ENCODE results near the gene ARHGEF6.

The ARHGEF6 gene

DNA sequence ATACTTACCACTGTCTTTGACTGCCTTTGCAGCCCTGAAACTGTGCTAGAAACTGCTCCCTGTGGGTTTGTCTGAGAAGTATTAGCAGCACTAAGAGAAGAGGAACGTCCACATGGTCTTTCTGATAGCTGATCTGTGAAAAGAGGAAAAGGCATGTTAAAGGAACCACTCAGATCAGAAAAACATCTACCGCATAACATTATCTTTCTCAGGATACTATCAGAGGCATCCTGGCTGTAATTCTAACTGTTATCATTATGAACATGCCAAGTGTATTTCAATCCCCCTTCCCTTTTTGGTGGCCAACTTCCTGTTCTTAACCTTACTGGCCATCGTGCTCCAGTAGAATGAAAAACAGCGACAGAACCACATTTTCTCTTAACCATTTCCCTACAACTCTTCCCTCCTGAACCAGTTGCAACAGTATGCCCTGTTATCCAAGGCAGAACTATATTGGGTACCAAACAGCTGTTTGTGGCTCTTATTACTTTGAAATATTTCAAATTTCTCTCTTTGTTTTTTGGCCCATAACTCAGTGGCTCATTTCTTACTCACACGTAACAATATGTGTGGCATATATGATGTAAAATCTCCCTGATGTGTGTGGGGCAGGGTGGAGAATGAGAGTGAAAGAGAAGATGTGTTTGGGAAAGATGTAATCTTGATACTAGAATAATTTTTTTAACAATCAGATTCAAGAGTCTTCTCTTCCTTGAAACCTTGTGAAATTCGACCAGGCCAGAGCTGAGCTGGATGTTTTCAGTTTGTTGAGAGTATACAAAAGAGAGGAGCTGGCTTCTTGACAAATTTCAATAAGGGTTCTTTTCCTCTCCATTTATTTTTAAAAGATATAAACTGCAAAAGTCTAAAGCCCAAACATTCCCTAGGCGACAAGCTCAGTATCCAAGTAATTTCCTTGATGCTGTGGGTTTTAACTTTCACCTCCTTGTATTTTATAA lies 35.2 kb downstream of the ARHGEF6 start:
- no peak for DNase-seq (ENCODE audit: low read depth in 2 of 2)

DNA sequence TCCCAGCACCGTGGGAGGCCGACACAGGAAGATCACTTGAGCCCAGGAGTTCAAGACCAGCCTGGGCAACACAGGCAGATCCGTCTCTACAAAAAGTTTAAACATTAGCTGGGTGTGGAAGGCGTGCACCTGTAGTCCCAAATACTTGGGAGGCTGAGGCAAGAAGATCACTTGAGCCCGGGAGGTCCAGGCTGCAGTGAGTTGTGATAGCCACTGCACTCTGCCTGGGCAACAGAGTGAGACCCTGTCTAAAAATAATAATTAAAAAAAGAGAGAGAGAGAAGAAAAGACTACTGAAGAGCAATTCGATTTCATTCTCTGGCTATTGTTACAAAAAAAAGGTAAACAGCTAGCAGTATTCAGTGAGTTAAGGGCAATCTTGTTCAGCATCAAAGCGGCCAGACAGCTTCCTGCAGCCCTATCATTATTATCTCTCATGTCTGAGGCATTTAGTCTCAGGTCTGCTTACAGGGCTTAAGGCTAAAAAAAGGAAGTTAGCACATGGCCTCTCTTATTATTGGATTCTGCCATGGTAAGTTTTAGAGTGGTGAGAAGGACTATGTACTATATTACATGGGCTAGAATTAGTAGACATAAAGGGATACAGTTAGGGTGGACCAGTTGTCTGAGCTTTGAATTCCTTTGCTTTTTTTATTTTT lies 37.9 kb downstream of the ARHGEF6 start:
- DNase-seq (ENCODE audit: low read depth in 2 of 2), result no peak

DNA sequence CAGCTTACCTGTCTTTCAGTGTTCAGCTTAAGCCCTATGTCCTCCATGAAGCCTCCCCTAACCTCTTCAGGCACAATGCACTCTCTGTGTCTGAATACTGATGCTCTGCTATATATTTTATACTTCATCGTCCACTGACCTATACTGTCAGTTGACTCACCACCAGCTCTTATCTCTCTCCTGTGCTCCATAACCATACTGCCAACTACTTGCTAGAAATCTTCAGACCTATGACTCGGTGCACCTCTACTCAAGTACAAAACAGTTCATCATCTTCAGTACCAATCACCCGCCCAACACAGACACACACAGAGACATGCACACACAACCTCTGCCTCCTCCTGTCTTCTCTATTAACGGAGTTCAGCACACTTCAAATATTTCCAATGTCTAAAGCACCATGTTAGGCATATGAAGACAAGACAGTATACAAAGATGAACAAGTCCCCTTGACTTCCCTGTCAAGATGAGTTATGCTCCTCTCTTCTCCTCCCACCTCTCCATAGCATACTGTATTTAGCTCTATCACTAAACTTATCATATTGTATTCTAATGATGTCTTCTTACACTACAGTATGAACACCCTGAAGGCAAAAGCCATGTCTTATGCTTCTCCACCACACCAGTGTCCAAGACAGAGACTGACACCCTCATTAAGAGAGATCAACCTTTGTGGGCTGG lies 42.5 kb downstream of the ARHGEF6 start:
- DNase-seq (ENCODE audit: low read depth in 2 of 2), result no peak

DNA sequence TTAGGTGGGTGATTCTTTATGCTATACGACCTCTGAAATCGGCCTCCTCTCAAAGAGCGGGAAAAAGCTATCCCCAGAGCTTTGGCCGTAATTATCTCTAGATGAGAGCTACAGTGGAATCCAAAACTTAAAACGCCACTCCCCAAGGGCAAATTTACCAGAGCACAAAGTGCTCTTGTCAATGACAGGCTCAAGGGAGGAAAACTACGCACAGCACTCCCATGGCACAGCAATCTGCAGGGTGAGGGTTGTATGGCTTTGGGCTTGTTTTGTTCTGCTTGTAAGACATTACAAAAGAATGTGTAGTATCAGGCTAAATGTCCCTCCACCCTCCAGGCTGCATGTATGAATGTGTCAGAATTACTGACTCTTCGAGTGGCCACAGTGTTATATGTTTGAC lies 44.0 kb downstream of the ARHGEF6 start:
- no peak for DNase-seq (ENCODE audit: low read depth in 2 of 2)

DNA sequence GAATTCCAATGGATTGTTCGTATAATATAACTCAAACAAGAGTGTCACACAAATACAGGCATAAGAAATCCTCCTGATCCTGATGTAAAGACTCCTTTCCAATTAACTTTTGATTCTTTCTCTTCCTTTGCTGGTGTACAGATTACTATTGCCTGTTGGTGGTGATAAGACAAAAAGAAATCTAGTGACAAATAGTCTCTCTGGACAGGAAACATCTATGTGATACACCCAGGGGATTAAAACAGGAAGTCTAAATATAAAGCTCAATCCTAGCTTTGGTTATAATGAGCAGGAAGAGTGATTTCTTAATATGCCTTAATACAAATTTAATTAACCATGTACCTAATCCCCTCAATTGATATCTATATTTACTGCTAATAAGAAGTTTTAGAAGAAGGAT lies 45.1 kb downstream of the ARHGEF6 start:
- DNase-seq (ENCODE audit: low read depth in 2 of 2), result no peak

DNA sequence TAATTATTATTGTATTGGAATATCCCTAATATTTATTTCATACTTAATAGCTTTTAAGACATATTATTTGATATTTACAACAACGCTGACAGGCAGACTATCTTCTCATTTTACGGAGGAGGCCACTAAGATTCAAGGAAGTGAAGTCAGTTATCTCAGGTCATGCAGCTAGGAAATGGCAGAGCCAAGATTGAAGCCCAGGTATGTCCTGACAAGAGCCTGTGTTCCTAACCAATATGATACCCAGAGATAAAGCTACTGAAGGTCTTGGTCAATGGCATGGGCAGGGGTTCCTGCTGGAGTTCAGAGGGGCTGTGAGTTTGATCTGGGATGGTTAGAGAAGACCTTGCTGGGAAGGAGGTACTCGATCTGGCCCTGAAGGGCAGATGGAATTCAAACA lies 47.1 kb downstream of the ARHGEF6 start:
- DNase-seq (ENCODE audit: low read depth in 2 of 2), result no peak

DNA sequence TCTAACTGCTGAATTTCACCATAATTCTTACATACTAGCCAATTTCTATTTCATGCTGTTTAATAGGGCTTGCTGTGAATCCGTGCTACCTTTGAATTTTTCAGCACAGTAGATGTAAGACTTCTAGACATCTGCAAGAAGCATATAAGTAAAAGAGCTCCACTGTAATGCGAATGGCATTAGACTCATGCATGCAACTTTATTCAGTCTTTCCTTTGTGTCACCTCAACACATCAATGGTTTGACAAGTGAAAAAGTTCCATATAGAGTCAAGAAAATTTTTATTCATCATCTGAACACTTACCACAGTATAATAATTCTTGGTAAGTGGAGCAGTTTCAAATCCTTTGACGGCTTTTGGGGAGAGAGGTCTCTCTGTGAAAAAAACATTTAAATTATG lies 48.9 kb downstream of the ARHGEF6 start:
- DNase-seq (ENCODE audit: low read depth in 2 of 2), result no peak

DNA sequence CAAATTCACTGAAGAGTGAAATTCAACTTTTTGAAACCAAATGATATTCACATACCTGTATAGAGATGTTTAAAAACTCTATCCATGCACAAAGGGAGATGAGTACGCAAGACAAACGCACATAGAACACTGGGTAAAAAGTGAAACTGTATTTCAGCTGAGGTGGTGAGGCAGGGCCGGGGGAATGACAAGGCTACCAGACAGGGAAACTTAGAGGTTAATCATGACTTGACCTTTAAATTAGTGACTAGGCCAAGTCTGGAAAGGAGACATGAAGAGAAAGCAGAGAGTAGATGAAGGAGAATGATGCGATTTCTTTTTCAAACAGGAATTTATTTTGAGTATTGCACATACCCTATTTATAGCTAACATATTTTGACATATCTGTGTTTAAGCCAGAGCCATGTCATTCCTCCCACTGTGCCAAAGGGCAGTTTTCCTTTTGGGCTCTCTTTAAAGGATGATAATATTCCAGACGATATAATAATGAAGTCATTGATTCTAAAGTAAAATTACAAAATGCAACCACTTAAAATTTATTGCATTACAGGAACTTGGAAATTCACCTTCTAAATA lies 49.4 kb downstream of the ARHGEF6 start:
- DNase-seq (ENCODE audit: low read depth in 2 of 2), result no peak

DNA sequence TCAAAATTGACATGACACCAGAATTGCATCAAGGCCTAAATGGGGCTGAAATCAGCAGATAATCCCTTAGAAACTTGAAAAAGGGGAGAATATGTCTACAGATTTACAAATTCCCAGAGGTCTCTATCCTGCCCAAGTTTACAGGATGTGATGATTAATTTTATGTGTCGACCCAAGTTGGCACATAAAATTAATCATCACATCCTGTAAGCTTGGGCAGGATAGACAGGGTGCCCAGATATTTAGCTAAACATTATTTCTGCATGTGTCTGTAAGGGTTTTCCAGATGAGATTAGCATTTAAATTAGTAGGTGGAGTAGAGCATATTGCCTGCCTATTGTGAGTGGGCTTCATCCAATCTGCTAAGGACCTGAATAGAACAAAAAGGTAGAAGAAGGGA lies 52.3 kb downstream of the ARHGEF6 start:
- no peak for DNase-seq (ENCODE audit: low read depth in 2 of 2)

DNA sequence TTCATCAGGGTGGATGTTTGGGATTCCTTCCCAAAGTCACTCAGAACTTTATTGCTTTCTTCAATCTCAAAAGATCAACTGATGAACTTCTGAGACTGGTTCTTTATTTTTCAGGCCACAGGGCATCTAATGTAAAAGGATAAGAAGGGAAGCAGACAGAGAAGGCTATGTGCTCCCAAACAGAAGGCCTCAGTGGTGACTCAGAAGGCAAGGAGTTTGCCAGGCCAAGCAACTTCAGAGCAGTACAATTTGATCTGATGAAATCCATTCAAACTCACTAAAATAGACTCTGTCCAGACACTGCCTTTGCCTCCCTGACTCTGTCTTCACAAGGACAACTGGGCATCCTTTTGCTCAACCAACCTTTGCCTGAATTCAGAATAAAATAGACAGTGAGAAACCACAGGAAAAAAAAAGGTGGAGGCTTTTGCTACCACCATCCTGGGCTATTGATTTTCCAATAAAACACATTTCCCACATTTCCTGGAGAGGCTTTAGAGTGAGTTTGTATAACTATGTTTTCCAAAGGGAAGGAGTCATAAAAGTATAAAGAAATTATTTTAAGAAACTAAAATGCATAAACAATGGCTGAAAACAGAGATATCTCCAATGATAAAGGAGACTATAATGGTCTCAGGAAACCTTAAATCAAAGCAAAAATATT lies 55.2 kb downstream of the ARHGEF6 start:
- no peak for DNase-seq (ENCODE audit: low read depth in 2 of 2)

DNA sequence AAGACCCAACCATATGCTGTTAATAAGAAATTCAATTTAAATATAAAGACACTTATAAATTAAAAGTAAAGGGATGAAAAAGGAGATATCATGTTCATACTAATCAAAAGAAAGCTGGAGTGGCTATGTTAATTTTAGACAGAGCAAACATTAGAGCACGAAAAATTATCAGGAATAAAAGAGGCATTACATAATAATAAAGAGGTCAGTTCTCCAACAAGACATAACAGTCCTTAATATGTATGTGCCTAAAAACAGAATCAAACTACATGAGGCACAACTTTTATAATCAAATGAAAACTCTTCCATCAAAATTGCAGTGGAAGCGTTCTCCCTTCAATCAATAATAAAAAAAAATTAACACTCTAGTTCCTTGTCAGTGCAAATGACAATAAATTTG lies 62.6 kb downstream of the ARHGEF6 start:
- DNase-seq (ENCODE audit: low read depth in 2 of 2), result no peak

DNA sequence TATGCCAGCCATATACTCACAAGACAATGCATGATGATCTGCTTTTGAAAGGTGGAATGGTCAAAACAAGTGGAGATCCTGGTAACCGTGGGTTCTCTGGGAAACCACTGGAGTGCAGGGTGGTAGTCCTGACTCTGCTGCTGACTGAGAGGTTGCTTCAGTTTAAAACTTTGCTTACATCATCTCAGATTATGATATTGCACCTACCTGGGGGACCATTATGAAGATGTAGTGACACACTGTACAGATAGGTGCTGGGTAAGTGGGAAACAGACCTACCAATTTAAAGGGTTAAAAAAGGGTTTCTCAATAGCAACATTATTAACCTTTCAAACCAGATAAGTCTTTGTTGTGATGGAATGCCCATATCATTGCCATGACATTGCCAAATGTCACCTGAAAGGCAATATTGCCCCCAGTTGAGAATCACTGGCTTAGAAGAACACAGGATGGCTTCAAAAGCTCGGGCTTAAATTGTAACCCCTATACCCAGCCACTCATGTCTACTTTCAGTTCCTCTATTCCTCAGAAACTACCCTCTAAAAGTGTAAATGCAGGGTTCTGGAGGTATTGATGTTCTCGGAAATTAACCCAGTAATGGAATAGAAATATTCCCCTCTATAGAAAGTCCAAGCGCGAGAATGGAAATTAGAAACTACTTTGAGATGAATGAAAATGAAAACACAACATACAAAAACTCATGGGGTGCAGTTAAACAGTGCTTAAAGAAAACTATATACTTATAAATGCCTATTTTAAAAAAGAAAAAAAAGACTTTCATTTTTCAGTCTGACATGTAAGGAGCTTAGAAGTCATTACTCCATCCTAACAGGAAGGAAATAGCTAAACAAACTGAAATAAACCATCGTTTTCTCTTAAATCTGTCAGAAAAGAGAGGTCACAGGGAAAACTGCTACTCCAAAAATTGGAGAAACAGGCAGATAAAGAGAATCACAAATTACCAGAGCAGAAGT lies 65.8 kb downstream of the ARHGEF6 start:
- DNase-seq (ENCODE audit: low read depth in 2 of 2), result no peak

DNA sequence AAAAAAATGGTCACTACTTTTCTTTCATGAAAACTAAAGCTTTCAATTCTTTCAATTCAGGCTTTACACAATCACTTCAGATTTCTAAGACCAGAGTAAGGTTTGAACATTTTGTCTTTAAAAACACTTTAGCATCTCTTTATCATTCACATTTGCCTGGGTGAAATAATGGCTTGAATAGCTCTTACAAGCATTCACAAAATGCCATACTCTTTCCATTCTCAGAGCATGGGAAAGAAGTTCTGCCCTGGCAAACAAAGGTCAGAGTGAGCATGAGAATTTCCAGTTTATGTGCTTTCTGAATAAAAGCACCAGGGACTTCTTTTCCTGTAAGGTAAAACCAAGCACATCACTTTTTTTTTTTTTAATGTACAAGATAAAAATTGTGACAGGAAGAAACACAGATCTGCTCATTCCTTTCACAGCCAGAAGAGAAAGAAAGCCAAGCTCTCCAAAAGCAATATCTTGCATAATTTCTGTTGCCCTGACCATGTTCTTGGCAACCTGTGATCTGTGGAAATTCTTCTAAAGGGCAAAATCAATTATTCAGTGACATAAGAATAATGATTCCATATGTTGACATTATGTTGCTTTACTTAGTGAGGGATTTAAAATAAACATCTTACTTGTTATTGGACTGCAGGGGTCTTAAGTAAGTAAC lies 68.0 kb downstream of the ARHGEF6 start:
- DNase-seq (ENCODE audit: low read depth in 2 of 2), result no peak

DNA sequence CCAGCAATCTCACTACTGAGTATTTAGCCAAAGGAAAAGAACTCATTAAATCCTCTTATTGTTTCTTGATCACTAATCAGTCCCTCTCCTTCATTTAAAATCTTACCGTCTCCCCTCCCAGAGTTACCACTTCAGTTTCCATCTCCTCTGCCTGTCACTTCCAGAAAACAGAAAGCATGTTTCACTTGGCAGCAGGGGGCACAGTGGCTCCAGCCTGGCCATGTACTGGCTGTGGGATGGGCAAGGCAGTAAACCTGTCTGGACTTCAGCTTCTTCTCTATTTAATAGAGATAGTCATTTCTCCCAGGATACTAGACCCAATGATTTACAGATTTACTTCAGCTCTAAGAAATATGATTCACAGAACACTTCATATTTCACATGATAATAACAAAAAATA lies 69.6 kb downstream of the ARHGEF6 start:
- DNase-seq (ENCODE audit: low read depth in 2 of 2), result no peak

DNA sequence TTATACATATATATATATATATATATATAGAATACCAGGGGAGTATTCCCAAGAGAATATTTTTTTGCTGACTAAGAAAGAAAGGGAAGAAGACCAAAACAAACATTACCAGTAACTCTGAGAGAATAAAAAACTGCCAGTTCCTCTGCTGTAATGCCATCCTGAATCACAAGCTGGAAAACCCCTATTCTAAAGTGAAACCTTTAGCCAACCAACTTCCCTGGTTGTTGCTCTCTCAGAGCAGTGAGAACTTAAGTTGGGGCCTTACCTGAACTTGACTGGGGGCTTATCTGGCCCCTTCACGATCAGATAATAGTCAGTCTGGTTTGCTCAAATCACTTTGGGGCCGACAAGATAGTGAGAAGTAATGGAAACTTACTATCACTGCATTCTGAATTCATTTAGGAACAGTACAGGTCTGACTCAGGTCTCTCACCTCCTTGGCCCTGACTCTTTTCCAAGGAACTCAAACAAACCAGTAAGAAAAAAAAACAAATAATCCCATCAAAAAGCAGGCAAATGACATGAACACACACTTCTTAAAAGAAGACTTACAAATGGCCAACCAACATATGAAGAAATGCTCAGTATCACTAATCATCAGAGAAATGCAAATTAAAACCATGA lies 70.3 kb downstream of the ARHGEF6 start:
- DNase-seq (ENCODE audit: low read depth in 2 of 2), result no peak

DNA sequence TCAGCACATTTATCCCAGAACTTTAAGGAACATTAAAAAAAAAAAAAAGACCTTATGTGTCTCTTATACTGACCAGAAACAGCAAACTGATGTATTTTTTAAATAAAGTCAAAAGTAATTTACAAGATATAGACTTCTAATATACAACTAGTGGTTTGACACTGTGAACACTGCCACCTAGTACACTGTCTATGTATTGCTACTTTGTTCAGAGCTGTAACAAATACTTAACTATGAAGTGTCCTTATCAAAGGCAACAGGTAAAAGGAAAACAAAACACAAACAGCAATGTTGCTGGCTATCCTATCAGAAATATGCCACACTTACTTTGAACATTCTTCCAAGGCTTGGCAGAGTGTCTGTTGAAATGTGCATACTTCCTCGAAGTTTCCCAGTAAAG lies 72.4 kb downstream of the ARHGEF6 start:
- DNase-seq (ENCODE audit: low read depth in 2 of 2), result no peak

DNA sequence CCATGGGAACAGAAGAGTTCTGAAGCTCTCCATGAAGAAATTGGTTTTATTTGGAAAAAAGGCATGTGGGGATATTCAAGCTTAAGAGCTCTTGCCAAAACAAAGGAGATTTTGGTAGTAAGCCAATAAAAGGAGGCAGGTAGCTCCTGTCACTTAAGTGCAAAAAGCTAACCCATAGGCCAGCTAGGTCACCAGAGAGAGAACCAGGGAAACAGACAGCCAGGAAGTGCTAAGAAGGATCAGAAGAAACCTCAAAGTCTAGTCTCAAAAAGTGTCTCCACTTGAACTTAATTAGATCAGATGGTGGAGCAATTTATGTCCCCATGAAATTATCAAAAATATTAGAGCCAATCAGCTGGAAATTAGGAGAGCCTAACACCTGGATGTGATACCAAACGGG lies 83.6 kb downstream of the ARHGEF6 start:
- no peak for DNase-seq (ENCODE audit: low read depth in 2 of 2)

DNA sequence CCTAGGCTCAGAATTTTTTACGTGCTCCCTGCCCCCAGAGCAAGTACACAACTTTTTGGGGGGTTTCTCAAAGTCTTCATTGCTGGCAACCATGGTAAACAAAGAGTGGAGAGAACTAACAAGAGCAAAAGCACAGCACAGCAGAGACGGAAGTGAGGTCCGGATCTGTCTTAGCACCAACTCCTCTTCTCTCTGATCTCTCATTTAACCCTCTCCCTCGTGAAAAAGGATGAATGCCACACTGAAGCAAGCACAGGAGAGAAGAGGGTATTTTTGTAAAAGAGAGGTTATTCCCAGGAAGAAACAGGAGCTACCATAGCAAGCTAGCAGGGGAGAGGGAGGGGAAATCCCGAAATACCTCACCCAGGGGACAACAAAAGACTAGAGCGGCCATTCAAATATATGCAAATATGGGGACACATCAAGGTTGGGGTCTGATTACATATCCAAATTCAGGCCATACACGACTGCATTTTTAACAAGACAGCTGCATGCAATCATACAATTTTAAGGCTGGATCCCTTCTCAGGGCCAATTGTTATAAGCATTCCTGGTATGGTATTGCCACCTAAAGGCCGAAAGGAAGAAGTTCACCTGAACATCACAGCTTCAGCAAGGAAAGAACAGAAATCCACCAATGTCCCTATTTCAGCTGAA lies 86.2 kb downstream of the ARHGEF6 start:
- no peak for DNase-seq (ENCODE audit: low read depth in 2 of 2)

DNA sequence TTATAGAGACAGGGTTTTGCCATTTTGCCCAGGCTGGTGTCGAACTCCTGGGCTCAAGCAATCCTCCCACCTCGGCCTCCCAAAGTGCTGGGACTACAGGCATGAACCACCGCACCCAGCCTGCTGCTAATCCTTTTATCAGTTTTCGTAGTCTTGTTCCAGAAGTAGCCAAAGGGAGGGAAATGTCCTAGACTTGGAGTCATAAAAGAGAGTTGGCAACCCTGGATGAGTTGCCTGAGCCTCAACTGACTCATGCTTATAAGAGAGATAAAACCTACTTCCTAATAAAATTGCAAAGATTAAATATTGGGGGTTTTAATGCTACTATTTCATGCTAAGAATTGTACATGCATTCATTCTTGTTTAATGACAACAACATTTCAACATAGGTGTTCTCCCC lies 88.5 kb downstream of the ARHGEF6 start:
- DNase-seq (ENCODE audit: low read depth in 2 of 2), result no peak
